ENCODE results near the gene FOCAD.

The FOCAD gene

DNA sequence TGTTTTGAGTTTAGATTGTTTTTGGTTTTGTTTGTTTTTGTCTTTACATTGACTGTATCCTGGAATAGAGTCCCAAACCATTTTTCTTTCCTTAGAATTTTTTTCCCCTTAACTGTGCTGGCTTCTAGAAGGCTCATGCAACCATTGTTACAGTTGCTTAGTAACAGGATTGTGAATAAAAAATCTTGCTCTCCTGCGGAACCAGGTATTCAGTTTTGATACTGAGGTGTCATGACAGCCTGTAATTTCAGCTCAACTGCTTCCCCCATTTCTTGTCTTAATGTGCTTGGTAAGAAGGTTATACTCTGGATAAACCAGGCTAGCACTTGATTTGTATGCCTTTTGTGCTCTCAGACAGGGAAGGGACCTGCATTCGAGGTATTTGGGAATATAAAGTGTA is 42.1 kb downstream of the FOCAD start:
- H3K27ac ChIP-seq, result no peak overlapping the region
- intact Hi-C loops (cut with DNase I; ENCODE audit: low total_unique reads), result loop anchor here (10.0 kb wide), 1 partner anchor 59 kb away; no protein-coding TSS in a partner anchor

DNA sequence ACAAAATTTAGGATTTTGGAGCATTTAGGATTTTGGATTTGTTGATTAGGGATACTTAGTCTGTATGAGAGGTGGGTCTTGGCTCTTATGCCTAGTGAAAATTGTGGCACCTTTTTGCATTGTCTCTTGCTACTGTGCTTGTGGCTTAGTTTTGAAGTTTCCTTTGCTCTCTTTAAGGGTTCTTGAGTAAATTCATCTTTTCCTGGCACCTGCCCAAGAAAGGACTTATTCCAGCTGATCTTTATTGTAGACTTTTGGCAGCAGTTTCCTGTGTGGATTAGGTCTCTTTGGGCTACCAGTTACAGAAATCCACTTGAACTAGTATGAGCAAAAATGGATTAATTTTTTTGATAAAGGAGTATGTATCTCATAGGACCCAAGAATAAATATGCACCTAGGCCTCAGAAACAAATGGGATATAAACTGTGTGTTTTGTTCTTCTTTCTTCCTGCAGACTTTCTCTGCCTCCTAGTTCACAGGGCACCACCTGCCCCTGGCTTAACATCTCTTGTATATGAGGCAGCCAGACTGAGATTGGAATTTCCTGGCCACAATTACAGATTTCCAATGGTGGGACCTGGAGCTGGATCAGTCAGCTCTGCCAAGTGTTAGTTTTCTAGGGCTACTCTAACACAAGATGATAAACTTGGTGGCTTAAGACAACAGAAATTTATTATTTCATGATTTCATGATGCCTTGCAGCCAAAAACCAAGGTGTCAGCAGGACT is 44.6 kb downstream of the FOCAD start:
- H3K9me3 ChIP-seq, result no peaks in the 10 kb centered on the region
- intact Hi-C loops (cut with DNase I; ENCODE audit: low total_unique reads), result loop anchor here (10.0 kb wide), 1 partner anchor 56 kb away; no protein-coding TSS in a partner anchor
- no peaks in the 10 kb centered on the region for H3K27me3 ChIP-seq
- no peak for DNase-seq
- H3K4me3 ChIP-seq, result no peak overlapping the region
- no peak overlapping the region for H3K27ac ChIP-seq
- H3K4me1 ChIP-seq, result no peaks in the 10 kb centered on the region
- TF ChIP-seq, protein P1, sequence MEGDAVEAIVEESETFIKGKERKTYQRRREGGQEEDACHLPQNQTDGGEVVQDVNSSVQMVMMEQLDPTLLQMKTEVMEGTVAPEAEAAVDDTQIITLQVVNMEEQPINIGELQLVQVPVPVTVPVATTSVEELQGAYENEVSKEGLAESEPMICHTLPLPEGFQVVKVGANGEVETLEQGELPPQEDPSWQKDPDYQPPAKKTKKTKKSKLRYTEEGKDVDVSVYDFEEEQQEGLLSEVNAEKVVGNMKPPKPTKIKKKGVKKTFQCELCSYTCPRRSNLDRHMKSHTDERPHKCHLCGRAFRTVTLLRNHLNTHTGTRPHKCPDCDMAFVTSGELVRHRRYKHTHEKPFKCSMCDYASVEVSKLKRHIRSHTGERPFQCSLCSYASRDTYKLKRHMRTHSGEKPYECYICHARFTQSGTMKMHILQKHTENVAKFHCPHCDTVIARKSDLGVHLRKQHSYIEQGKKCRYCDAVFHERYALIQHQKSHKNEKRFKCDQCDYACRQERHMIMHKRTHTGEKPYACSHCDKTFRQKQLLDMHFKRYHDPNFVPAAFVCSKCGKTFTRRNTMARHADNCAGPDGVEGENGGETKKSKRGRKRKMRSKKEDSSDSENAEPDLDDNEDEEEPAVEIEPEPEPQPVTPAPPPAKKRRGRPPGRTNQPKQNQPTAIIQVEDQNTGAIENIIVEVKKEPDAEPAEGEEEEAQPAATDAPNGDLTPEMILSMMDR (IDR thresholded peaks at IDR 0.05), result no peak
- H3K36me3 ChIP-seq, result peaks cover 0 to 5% (median 0%) of the 10 kb centered on the region in 3 donors

More for the DNA sequence above, 42.1 kb downstream of the FOCAD start:
- no peaks in the 10 kb centered on the region for H3K9me3 ChIP-seq
- no peaks in the 10 kb centered on the region for H3K27me3 ChIP-seq
- no peak overlapping the region for H3K4me3 ChIP-seq
- no peaks in the 10 kb centered on the region for H3K4me1 ChIP-seq
- peaks cover 4 to 10% (median 10%) of the 10 kb centered on the region in 3 donors for H3K36me3 ChIP-seq
- no peak for DNase-seq
- TF ChIP-seq, protein P1 (IDR thresholded peaks at IDR 0.05), result no peak

DNA sequence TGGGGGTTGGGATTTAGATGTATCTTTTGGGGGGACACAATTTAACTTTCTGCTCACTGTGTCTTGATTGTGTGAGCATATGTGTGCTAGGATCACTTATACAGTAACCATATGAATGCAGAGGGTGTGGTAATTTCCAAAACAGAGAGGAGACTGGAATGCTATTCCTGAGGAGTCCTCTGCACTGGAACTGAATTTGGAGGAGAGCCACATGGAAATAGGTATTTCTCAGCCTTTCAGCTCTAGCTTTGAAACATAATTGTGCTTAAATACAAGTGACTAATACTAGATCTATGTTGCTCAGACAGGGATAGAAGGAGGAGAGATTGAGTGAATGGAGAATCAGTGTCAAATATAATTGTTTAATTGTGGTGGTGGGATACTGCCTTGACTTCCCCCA is 45.5 kb downstream of the FOCAD start:
- intact Hi-C loops (cut with DNase I; ENCODE audit: low total_unique reads), result loop anchor here (10.0 kb wide), 1 partner anchor 55 kb away; no protein-coding TSS in a partner anchor
- TF ChIP-seq, protein P1 (IDR thresholded peaks at IDR 0.05), result no peak
- Histone ChIP-seq H3K36me3 (no peaks in the 10 kb centered on the region), H3K27ac (no peak overlapping the region), H3K4me3 (no peak overlapping the region), H3K4me1 (no peaks in the 10 kb centered on the region), H3K9me3 (no peaks in the 10 kb centered on the region), H3K27me3 (no peaks in the 10 kb centered on the region)
- DNase-seq, result no peak

DNA sequence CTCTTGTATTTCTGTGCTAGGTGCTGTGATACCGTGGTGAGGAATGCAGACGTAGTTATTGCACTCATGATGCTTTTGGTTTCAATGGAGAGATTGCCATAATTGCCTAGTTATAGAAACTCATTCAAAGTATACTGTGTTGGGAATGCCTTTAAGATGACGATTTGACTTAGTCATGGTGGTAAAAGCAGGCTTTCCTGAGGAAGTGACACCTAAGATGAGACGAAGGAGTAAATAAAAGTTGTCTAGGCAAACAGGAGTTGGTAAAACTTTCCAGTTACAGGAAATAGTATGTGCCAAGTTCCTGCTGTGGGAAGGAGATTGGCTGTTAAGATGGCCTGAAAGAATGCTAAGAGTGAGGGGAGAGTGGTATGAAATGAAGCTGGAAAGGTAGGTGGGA is 48.1 kb downstream of the FOCAD start:
- no peaks in the 10 kb centered on the region for H3K27me3 ChIP-seq
- H3K27ac ChIP-seq, result no peak overlapping the region
- no peaks in the 10 kb centered on the region for H3K36me3 ChIP-seq
- no peaks in the 10 kb centered on the region for H3K4me1 ChIP-seq
- no peak overlapping the region for H3K4me3 ChIP-seq
- no peak for DNase-seq
- no peaks in the 10 kb centered on the region for H3K9me3 ChIP-seq
- TF ChIP-seq, protein P1 (IDR thresholded peaks at IDR 0.05), result no peak
- intact Hi-C loops (cut with DNase I; ENCODE audit: low total_unique reads), result no loop called here

DNA sequence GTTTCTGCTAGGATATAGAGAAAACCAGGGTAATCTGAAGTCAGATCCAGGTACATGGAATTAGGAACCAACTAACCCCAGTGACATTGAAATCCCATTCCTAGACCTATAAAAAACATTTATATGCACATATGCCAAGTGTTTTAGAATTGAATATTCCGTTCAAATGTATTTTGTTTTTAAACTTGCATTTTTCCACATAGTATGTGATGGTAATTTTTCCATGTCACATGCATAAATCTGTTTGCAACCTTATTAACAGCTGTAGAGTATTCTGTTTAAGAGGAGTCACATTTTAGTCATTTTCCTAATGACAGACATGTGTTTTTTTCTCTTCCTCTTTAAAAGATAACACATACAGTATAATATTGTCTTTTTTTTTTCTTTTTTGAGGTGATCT is 50.2 kb downstream of the FOCAD start:
- DNase-seq, result no peak
- H3K4me1 ChIP-seq, result no peaks in the 10 kb centered on the region
- H3K27ac ChIP-seq, result no peak overlapping the region
- no peak overlapping the region for H3K4me3 ChIP-seq
- no peaks in the 10 kb centered on the region for H3K27me3 ChIP-seq
- H3K9me3 ChIP-seq, result no peaks in the 10 kb centered on the region
- H3K36me3 ChIP-seq, result no peaks in the 10 kb centered on the region
- TF ChIP-seq, protein P1 (IDR thresholded peaks at IDR 0.05), result no peak
- intact Hi-C loops (cut with DNase I; ENCODE audit: low total_unique reads), result no loop called here

All from tibial artery (tissue), 4 donors.